Vagina (tissue), 2 donors: ENCODE results near the gene HMGB1. TPM values are rescaled to one million over a fixed set of nuclear protein-coding genes. Genes with fewer than 3 reads are reported as not detected.

Experiments
- DNase-seq, 2 donors: peaks; one replicate each; pipeline ENCODE4 v3.0.0-alpha.2; 2017; ENCODE audit errors: extremely low spot score in 2 of 2
- H3K27ac ChIP-seq: fragments of 200-600 bp; sonication (generic); one replicate; pipeline ENCODE4 v1.5.1; 2019
- H3K27me3 ChIP-seq: fragments of 200-600 bp; sonication (generic); one replicate; pipeline ENCODE4 v1.5.1; 2019
- H3K36me3 ChIP-seq, 2 donors: fragments of 200-600 bp; sonication (generic); one replicate each; pipeline ENCODE4 v1.5.1; 2017 to 2019
- H3K4me1 ChIP-seq: fragments of 200-600 bp; sonication (generic); one replicate; pipeline ENCODE4 v1.5.1; 2019
- H3K4me3 ChIP-seq, 2 donors: fragments of 200-600 bp; sonication (generic); 1 replicate in 1 of 2; 2 replicates in 1 of 2; pipeline ENCODE4 v1.5.1; 2016 to 2019
- H3K9me3 ChIP-seq: fragments of 200-600 bp; sonication (generic); one replicate; pipeline ENCODE4 v1.5.1; 2019
- CTCF ChIP-seq, 3 experiments: fragments of 450-650 bp in 2 of 3; fragments of 200-600 bp in 1 of 3; sonication (generic) in 1 of 3; IDR thresholded peaks; one replicate each; pipeline ENCODE4 v1.5.1; 2017 to 2019; ENCODE audit warnings: antibody characterized with exemption in 3 of 3, mild to moderate bottlenecking in 2 of 3, moderate library complexity in 2 of 3
- POLR2A ChIP-seq, 2 donors: fragments of 450-650 bp; IDR thresholded peaks; one replicate each; pipeline ENCODE4 v1.6.1; 2017; ENCODE audit warnings: antibody characterized with exemption in 2 of 2, mild to moderate bottlenecking in 2 of 2, moderate library complexity in 2 of 2
- POLR2AphosphoS5 ChIP-seq, 2 donors: sonication (generic); formaldehyde crosslinking; IDR thresholded peaks; one replicate each; pipeline ENCODE4 v1.9.0; 2017; ENCODE audit warnings: antibody characterized with exemption in 2 of 2, mild to moderate bottlenecking in 2 of 2, low read depth in 1 of 2; ENCODE audit not compliant: insufficient read depth in 1 of 2
- intact Hi-C: fragments of 100-400 bp; cut with DNase I; formaldehyde crosslinking; loops from one replicate; pipeline ENCODE4 v1.15.1; 2023
- total RNA-seq: library from RNA; depleted of rRNA; stranded (reverse); fragments of >200 nt; gene quantifications from one replicate; pipeline ENCODE4 v1.2.3, GENCODE V29; 2016

HMGB1 gene
- total RNA-seq, 1 donor from 2014 or later: 215 TPM

GRCh38 chr13:30504081-30504480, 38.3 kb upstream of the HMGB1 start:
- TF ChIP-seq CTCF (IDR thresholded peaks at IDR 0.05): no peak
- no peak for TF ChIP-seq POLR2AphosphoS5 (IDR thresholded peaks at IDR 0.05; ENCODE audit: insufficient read depth in 1 of 2, low read depth in 1 of 2)
- no peak for TF ChIP-seq POLR2A (IDR thresholded peaks at IDR 0.05)
- no peak overlapping the region for H3K27ac ChIP-seq
- H3K4me3 ChIP-seq: no peak overlapping the region
- no peaks in the 10 kb centered on the region for H3K4me1 ChIP-seq
- intact Hi-C loops: no loop called here
- no peak for DNase-seq
- no peaks in the 10 kb centered on the region for H3K9me3 ChIP-seq
- no peaks in the 10 kb centered on the region for H3K27me3 ChIP-seq
- H3K36me3 ChIP-seq: no peaks in the 10 kb centered on the region

- intact Hi-C loops: no loop called here
- Histone ChIP-seq H3K36me3 (no peaks in the 10 kb centered on the region), H3K9me3 (no peaks in the 10 kb centered on the region), H3K4me3 (no peak overlapping the region), H3K27me3 (no peaks in the 10 kb centered on the region), H3K27ac (no peak overlapping the region), H3K4me1 (no peaks in the 10 kb centered on the region)
- no peak for DNase-seq
- TF ChIP-seq CTCF (IDR thresholded peaks at IDR 0.05) (no peak), POLR2AphosphoS5 (IDR thresholded peaks at IDR 0.05; ENCODE audit: insufficient read depth in 1 of 2, low read depth in 1 of 2) (no peak), POLR2A (IDR thresholded peaks at IDR 0.05) (no peak)
Observed at GRCh38 chr13:30502237-30502636, 36.5 kb upstream of the HMGB1 start.

- Histone ChIP-seq H3K27me3 (no peaks in the 10 kb centered on the region), H3K27ac (no peak overlapping the region), H3K4me1 (no peaks in the 10 kb centered on the region), H3K9me3 (no peaks in the 10 kb centered on the region), H3K36me3 (no peaks in the 10 kb centered on the region), H3K4me3 (no peak overlapping the region)
- TF ChIP-seq CTCF (IDR thresholded peaks at IDR 0.05) (no peak), POLR2AphosphoS5 (IDR thresholded peaks at IDR 0.05; ENCODE audit: insufficient read depth in 1 of 2, low read depth in 1 of 2) (no peak), POLR2A (IDR thresholded peaks at IDR 0.05) (no peak)
- no peak for DNase-seq
- intact Hi-C loops: no loop called here
Observed at GRCh38 chr13:30499338-30499737, 33.6 kb upstream of the HMGB1 start.

GRCh38 chr13:30496147-30496546, 30.4 kb upstream of the HMGB1 start:
- Histone ChIP-seq H3K36me3 (no peaks in the 10 kb centered on the region), H3K27me3 (no peaks in the 10 kb centered on the region), H3K9me3 (no peaks in the 10 kb centered on the region), H3K27ac (no peak overlapping the region), H3K4me1 (no peaks in the 10 kb centered on the region), H3K4me3 (no peak overlapping the region)
- TF ChIP-seq POLR2AphosphoS5 (IDR thresholded peaks at IDR 0.05; ENCODE audit: insufficient read depth in 1 of 2, low read depth in 1 of 2) (no peak), CTCF (IDR thresholded peaks at IDR 0.05) (no peak), POLR2A (IDR thresholded peaks at IDR 0.05) (no peak)
- no peak for DNase-seq
- intact Hi-C loops: no loop called here

- intact Hi-C loops: no loop called here
- Histone ChIP-seq H3K36me3 (no peaks in the 10 kb centered on the region), H3K4me1 (no peaks in the 10 kb centered on the region), H3K9me3 (no peaks in the 10 kb centered on the region), H3K4me3 (no peak overlapping the region), H3K27ac (no peak overlapping the region), H3K27me3 (no peaks in the 10 kb centered on the region)
- TF ChIP-seq CTCF (IDR thresholded peaks at IDR 0.05) (no peak), POLR2AphosphoS5 (IDR thresholded peaks at IDR 0.05; ENCODE audit: insufficient read depth in 1 of 2, low read depth in 1 of 2) (no peak), POLR2A (IDR thresholded peaks at IDR 0.05) (no peak)
- DNase-seq: no peak
Observed at GRCh38 chr13:30495746-30496145, 30.0 kb upstream of the HMGB1 start.
